Measurements from ENCODE around the gene HEXIM1.

The HEXIM1 gene

DNA sequence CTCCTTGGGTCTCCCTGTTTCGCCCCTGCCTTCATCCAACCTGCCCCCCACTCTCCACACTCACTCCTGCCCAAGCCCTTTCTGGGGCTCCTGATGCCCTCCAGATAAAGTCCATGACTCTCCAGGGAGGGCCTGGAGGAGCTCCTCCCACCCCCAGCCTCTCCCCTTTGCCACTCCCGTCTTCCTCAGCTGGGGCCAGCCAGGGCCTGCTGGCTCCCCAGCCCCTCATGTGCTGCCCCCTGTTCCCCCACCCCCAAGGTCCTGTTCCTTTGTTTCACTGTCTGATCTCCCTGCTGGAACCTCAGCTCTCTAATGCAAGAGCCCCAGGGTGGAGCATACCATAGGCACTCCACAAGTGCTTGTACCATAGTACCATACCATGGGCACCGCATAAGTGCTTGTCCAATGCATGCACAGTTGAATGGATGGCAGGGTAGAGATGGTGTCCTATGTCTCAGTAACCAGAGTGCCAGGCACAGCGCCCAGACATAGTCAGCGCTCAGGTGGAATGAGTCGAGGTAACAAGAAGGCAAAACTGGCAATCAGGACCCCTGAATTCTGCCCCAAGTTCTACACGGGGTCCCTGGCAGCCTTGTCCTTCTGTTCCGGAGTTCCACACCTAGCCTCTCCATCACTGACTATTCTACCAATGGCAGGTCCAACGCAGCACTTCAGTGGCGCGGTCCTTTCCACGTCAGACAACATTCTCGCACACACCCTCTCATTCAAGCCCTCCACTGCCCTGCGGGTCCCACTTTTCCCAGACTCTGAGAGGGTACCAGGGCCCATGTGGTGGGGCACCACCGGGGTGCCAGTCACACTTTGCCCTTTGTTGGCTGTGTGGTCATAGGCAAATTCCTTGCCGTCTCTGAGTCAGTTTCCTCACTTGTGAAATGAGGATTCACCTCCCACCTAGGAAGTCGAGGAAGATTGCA lies 17.3 kb upstream of the HEXIM1 start:
- no peak for DNase-seq (ENCODE audit: low read depth)

DNA sequence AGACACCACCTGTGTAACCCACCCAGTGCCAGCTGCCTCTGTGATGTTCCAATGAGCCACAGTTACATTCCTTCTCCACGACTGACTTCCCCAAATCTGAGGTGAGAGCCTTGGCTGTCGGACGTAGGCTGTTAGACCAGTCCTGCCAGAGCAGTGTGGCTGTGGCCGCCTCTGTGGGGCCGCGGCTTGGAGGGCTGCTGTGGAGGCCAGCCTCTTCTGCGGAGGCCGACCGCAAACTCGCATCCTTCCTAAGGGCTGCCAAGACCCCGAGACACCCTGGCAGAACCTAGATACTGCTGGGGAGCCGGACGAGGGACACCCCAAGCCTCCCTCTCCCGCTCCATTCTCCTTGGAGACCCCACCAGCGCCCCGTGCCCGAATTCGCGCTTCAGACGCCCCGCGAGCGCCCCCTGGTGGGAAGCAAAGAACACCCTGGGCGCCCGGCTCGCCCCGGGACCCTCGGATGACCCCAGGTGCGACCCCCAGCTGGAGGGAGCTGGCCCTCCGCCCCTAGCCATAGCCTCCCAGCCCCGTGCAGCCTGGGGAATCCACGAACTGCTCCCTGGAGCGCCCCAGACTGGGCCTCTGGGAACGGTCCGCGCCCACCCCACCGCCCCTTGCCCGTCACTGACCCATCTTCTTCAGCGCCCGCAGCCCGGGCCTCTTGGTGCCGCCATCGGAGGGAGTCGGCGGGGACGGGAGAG lies 16.5 kb upstream of the HEXIM1 start:
- DNase-seq (ENCODE audit: low read depth): no peak

DNA sequence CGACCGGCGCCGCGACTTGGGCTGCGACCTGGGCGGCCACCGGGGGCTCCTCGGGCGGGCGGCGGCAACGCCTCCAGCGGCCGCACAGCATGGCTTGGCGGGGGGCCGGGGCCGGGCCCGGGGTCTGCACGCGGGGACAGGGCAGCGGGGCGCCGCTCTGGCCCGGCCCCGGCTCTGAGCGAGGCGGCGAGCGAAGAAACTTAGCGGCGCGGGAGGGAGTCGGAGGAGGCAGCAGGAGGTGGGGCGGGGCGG lies 16.0 kb upstream of the HEXIM1 start, which contains the start of gene PLCD3:
Gene PLCD3 (minus strand): TSS at position 196 of the 252 bp plus-strand sequence. CDS start 105 bp downstream, at position 91.
- DNase-seq (ENCODE audit: low read depth): no peak

DNA sequence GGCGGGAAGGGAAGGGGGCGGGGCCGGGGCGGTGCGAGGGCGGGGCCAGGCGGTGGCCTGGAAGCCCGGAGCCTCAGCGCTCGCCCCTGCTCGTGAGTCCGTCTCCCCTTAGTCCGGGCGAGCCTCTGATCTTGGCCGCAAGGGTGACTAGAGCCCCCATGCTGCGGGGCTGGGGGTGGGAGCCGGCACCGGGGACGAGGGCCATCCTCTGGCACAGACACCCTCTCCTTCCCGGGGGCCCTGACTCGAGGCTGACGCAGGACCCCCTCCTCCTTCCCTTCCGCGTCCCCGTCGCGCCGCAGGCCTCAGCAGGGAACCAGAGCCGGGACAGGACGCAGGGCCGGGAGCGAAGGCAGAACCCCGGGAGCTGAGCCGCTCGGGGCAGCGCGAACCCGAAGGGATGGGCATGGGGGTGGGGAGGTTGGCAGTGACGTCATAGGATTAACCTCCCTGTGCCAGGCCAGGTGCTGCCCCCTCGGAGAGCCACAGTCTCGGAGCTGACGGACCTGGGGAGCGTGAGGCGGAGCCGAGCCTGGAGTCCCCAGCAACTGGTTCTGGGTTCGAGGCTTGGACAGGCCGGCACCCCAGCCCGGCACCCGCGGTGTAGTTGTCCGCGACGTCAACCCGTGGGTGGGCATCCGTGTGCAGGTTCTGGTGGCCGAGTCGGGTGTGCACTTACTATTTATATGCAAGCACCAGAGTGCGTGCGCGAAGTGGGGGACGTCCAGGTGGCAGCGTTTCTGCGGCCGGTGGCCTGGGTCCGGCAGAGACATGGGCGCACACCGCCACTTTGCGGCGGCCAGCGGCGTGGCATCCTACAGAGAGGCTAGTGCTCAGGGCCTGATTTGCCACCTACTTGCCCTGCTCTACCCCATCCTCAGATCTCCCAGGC lies 15.5 kb upstream of the HEXIM1 start:
- DNase-seq (ENCODE audit: low read depth): peak; percentile 55

DNA sequence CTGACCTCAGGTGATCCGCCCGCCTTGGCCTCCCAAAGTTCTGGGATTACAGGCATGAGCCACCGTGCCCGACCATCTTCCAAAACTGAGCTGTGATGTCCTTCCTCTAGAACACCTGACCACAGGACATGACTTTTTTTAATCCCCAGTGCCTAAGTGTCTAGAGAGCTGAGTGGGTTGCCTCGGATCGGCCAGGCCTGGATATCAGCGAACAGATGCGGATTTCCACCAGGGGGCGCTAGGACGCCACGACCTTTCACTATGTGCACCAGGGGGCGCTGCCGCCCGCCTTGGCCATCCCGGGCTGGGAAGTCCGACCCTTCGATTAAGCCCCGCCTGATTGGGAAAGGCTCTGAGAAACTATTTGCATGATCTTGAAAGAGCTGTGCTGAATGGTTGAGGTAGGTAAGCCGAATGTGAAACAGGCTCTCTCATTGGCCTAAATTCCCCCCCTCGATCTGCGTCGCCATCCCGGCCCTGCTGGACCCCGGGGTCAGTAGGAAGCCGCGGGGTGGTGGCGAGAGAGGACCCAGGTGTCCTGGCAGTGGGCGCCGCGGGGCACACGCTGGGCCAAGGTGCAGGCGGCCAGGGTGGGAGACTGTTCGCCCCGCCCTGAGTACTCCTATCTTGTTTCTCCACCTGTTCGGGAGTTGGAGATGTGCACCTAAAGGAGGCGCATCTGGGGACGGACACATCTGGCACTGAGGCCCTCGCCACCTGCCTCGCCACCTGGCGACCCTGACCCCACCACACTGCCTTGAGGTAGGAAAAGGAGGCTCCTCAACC lies 12.9 kb upstream of the HEXIM1 start, which contains the start of gene ACBD4:
Gene ACBD4 (plus strand): TSS at position 496 of the 786 bp plus-strand sequence. CDS start 458 bp downstream, outside the sequence.
- DNase-seq (ENCODE audit: low read depth): peak; percentile 92

DNA sequence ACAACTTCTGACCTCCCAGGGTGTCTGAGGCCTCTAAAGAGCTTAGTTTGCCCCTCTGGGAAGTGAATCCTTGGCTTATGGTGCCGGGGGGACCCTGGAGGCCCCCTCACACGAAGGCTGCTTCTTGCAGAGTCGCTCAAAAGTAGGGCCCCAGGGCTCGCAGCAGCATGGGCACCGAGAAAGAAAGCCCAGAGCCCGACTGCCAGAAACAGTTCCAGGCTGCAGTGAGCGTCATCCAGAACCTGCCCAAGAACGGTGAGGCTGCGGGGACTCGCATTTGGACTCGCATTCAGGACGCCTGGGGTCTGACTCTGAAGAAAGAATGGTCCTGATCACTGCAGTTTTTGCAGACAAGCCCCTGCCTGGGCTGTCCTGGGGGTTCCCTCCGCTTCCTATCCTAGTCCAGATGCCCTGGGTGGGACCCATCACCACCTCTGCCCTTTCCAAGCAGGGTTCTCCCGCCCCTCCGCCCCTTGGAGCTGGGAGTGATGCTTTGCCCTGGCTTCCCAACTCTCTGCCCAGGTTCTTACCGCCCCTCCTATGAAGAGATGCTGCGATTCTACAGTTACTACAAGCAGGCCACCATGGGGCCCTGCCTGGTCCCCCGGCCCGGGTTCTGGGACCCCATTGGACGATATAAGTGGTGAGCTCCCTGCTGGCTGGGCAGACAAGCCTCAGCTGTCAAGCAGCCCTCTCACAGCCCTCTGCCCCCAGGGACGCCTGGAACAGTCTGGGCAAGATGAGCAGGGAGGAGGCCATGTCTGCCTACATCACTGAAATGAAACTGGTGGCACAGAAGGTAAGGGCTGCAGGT lies 12.1 kb upstream of the HEXIM1 start:
- DNase-seq (ENCODE audit: low read depth): no peak

DNA sequence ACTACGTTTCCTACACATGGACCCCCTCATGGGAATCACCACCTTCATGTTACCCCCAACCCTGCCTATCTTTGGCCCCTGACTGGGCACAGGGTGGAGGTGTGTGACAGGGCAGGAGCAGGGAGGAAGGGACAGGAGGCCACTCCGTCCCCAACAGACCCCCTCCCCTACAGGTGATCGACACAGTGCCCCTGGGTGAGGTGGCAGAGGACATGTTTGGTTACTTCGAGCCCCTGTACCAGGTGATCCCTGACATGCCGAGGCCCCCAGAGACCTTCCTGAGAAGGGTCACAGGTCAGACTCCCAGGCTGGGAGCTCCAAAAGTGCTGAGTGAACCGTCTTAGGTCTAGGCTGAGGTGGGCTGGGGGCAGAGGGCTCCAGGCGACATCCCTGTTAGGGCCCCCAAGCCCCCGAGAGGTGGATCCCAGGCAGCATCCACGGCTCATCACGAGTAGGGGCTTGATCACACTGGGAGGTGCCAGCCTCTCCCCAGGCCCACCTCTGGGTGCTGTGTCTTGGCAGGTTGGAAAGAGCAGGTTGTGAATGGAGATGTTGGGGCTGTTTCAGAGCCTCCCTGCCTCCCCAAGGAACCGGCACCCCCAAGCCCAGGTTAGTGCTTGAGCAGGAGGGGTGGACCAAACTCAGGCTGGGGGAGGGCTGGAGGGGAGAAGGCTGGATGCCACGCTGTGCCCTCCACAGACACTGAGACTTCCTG lies 11.3 kb upstream of the HEXIM1 start:
- DNase-seq (ENCODE audit: low read depth): no peak

DNA sequence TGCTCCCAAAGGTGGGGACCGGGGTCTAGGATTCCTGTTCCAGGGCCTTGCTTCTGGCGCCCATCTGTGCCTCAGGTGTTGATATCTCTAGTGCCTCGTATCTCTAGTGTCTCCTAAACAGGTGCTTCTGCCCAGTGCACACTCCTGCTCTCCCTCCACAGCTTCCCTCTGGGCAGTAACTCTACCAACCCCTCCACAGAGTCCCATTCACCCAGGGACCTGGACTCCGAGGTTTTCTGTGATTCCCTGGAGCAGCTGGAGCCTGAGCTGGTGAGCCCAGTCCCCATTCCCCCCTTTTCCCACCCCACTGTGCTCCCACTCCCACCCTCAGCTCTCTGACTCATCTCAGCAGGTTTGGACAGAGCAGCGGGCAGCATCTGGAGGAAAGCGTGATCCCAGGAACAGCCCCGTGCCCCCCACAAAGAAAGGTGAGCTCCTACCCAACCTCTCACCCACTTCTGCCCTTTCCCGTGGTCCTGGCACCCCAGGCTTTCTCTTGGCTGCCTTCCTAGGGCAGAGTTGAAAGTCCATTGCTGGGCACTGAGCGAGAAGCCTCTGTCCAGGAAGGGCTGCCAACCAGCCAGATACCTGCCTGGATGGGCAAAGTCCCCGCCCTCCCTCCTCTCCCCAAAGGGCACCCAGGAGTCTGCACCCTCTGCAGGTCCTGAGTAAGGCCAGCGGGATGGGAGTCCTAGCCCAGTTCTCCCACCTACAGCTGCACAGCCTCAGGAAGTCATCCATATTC lies 10.5 kb upstream of the HEXIM1 start:
- DNase-seq (ENCODE audit: low read depth): no peak

DNA sequence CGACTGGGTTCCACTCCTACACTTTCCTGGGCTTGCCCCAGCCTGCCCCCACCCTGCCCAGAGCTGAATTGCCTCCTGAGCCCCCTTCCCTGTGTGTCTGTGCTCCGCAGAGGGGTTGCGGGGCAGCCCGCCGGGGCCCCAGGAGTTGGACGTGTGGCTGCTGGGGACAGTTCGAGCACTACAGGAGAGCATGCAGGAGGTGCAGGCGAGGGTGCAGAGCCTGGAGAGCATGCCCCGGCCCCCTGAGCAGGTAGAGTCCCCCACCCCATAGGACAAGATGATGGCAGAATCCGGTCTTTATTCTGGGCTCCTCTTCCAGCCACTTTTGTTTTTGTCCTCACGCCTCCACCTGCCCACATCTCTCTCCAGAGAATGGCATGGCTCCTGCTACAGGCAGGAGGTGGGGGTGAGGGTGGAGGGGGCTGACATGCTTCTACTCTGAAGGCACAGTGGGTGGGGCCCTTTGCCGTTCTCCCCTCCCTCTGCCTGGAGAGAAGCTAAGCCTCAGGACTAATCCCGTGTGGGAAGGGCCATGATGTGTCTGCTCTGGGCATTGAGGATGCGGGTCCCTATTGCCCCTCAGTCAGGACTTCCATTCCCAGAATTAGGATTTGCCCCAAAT lies 9.3 kb upstream of the HEXIM1 start:
- no peak for DNase-seq (ENCODE audit: low read depth)

DNA sequence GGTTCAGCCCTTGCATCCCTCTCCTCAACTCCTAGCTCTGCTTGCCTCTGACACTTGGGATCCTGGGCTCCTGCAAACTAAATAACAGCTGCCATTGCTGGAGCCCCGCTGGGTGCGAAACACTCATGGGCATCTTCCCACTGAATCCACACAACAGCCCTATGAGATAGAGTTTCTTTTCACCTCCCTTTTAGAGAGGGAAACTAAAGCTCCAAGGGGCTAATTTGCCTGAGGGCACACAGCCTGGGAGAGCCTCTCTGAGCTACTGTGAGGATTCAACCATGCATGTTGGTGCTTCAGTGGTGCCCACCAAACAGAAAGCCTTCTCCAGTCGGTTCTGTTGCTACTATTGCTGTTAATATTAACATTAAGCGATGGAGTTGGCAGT lies 8.7 kb upstream of the HEXIM1 start:
- DNase-seq (ENCODE audit: low read depth): no peak

DNA sequence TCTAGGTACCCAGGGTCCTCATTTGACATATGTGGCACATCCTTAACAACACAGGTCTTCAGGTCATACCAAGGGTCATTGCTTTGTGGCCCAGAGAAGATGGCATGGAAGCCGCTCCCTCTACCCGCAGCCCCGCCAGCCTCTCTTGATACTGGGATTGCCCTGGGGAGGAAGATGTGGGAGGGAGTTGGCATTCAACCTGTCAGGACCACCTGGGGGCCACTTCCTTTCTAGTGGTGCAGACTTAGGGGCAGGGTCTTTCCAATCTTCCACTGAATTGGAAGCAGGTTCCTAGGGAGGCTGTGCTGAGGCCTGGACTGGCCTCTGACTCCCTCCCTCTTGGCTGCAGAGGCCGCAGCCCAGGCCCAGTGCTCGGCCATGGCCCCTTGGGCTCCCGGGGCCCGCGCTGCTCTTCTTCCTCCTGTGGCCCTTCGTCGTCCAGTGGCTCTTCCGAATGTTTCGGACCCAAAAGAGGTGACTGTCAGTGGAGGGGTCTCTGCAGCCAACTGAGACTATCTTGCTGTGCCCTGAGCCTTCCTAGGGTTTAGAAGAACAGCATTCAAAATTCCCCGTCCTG lies 5.1 kb upstream of the HEXIM1 start:
- DNase-seq (ENCODE audit: low read depth): no peak

DNA sequence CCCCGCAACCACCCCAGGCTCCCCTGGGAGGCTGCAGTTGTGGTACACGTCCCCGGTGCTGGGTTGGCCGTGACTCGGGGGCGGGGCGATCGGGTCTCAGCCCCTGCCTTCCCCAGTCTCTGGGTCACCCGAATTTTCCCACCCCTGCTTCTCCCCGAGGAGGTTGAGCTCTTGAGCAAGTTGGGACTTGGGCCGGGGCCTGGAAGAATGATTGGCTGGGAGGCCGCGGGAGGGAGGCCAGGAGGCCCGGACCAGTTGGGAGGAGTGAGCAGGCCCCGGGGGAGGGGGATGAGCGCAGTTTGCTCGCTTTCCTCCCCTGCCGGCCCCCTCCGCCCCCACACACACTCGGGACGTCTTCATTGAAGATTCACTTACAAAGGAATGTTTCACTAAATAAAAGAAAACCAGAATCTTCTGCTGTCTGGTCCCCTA lies 4.5 kb upstream of the HEXIM1 start:
- no peak for DNase-seq (ENCODE audit: low read depth)

DNA sequence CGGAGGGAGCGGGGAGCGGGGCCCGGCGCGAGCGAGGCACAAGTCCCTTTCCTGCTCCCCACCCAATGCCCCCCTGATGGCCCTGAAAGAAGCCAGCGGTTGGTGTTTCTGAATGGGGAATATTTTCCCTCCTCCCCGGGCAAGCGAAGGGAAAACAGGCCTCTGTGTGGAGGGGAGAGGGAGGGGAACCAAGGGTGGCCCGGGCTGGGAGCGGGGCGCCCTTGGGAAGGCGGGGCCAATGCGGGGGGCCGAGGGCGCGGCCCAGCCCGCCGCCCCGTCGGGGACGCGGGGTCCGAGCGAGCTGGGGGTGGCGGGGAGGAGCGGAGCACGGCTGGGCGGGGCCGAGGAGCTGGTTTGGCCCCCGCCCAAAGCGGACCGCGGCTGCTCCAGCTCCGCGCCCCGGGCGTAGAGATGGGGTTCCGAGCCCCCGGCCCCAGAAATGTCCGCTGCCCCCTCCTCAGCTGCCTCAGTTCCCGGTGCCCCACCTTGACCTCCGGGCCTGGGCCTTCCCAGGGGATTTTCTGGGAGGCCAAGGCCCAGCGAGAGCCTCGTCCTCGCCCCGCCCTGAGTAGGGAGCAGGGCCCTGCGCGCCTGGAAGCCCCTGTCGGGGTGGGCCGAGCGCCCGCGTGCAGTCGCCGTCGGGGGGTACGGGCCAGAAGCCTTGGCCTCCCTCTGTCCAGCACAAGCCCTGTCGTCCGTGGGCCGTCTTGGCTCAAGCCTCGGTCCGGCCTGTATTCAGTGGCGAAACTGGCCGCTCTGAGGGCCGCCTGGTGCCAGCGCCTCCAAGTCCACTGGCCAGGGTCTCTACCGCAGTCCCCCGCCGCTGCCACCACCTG lies 3.9 kb upstream of the HEXIM1 start:
- no peak for DNase-seq (ENCODE audit: low read depth)

DNA sequence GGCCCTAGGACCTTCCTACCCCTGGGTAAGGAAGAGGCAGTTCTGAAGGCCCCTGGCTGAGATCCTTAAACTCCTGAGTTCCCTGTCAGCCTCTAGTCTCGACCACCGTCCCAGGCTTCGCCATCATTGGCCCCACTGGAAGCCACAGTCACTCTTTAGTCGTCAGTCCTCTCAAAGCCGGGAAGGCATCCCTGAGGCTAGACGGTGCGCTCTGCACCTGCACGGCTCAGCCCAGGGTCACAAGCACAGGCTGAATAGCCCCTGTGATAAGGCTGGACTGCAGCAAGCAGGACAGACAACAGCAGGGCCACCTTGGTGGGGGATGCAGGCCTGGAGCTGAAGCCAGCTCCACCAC lies 3.3 kb upstream of the HEXIM1 start:
- DNase-seq (ENCODE audit: low read depth): no peak

DNA sequence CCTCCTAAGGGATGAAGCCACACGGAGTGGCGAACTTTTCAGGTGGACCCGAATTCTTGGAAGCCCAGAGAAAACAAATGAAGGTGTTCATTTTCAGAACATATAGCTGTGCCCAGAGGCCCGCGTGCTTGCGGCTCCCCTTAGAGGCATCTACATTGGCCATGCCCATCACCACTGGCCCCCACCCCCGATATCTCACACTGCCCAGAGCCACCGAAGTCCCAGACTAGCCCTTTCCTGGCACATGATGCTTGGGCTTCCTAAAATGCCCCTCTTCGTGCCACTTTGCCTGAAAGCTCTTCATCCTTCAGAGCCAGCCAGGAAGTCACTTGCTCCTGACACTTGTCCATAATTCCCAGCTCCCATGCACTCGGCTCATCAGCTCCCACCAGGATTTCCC lies 2.1 kb upstream of the HEXIM1 start:
- no peak for DNase-seq (ENCODE audit: low read depth)

DNA sequence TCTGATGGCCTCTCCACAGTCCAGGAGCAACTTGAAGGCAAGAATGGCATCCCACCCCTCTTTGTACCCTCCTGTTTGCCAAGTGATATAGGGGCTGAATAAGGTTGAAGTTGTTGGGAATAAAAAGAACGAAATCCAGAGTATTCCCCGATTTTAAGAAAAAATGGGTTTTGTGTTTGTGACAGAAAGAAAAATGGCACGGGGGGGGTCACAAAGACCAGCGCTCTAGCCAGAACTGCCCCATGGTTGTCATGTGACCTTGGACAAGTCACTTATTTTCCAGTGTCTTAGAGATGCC lies 1.7 kb upstream of the HEXIM1 start:
- DNase-seq (ENCODE audit: low read depth): no peak

DNA sequence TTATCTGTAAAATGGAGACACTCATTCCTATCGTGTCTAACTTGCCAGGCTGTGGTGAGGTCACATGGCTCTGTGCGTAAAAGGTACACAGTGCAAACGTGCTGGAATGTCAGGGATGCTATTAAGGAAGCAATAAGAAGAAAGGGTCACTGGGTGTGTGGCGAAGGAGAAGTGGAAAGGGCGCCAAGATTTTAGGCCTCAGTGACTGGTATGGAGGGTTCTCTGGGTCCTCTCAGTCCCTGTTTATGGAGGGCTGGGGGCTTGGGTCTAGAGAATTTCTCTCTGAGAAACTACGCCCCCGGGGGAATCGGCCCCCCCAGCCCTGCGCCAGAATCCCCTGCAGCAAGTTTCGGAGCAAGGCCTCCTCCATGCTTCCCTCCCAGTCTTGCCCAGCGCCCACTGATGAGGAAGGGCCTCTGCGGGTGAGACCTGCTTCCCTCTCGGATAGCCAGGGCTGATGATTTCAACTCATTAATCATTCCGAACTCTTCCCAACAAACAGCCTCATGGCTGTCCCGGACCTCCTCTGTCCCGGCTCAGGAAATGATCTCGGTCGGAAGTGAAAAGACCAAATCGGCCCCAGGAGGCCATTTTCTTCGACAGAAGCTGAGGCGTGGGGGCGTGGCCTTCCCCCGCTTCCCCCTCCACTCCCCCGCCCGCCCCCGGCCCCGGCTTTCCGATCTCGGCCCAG lies 1.2 kb upstream of the HEXIM1 start:
- DNase-seq (ENCODE audit: low read depth): no peak

Measured in stimulated activated CD8-positive, alpha-beta memory T cell treated with anti-CD3 and anti-CD28 coated beads, Interleukin-12 subunit alpha, Interleukin-12 subunit beta, amount 100 ng/mL, for 4 hours (primary cell).